Measurements from ENCODE around the gene FHL1.

FHL1 gene

GRCh38 chrX:136182414-136182813 lies 35.1 kb downstream of the FHL1 start:
- no peak overlapping the region for H3K4me3 ChIP-seq (ENCODE audit: control insufficient read depth, low read depth, low read length)
- no peak for DNase-seq (ENCODE audit: low read depth)
- TF ChIP-seq, protein P1, sequence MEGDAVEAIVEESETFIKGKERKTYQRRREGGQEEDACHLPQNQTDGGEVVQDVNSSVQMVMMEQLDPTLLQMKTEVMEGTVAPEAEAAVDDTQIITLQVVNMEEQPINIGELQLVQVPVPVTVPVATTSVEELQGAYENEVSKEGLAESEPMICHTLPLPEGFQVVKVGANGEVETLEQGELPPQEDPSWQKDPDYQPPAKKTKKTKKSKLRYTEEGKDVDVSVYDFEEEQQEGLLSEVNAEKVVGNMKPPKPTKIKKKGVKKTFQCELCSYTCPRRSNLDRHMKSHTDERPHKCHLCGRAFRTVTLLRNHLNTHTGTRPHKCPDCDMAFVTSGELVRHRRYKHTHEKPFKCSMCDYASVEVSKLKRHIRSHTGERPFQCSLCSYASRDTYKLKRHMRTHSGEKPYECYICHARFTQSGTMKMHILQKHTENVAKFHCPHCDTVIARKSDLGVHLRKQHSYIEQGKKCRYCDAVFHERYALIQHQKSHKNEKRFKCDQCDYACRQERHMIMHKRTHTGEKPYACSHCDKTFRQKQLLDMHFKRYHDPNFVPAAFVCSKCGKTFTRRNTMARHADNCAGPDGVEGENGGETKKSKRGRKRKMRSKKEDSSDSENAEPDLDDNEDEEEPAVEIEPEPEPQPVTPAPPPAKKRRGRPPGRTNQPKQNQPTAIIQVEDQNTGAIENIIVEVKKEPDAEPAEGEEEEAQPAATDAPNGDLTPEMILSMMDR (IDR thresholded peaks at IDR 0.05; ENCODE audit: control insufficient read depth, insufficient read depth, low read depth, low read length, missing control alignments), result no peak

- DNase-seq (ENCODE audit: low read depth), result no peak
- H3K4me3 ChIP-seq (ENCODE audit: control insufficient read depth, low read depth, low read length), result no peak overlapping the region
- TF ChIP-seq, protein P1 (IDR thresholded peaks at IDR 0.05; ENCODE audit: control insufficient read depth, insufficient read depth, low read depth, low read length, missing control alignments), result no peak
These were observed 35.8 kb downstream of the FHL1 start for GRCh38 chrX:136183172-136183571.

GRCh38 chrX:136183917-136184316 lies 36.6 kb downstream of the FHL1 start:
- TF ChIP-seq, protein P1 (IDR thresholded peaks at IDR 0.05; ENCODE audit: control insufficient read depth, insufficient read depth, low read depth, low read length, missing control alignments), result no peak
- no peak overlapping the region for H3K4me3 ChIP-seq (ENCODE audit: control insufficient read depth, low read depth, low read length)
- no peak for DNase-seq (ENCODE audit: low read depth)

GRCh38 chrX:136185401-136186022 lies 38.2 kb downstream of the FHL1 start:
- H3K4me3 ChIP-seq (ENCODE audit: control insufficient read depth, low read depth, low read length), result no peak overlapping the region
- TF ChIP-seq, protein P1 (IDR thresholded peaks at IDR 0.05; ENCODE audit: control insufficient read depth, insufficient read depth, low read depth, low read length, missing control alignments), result no peak
- DNase-seq (ENCODE audit: low read depth), result no peak

DNA sequence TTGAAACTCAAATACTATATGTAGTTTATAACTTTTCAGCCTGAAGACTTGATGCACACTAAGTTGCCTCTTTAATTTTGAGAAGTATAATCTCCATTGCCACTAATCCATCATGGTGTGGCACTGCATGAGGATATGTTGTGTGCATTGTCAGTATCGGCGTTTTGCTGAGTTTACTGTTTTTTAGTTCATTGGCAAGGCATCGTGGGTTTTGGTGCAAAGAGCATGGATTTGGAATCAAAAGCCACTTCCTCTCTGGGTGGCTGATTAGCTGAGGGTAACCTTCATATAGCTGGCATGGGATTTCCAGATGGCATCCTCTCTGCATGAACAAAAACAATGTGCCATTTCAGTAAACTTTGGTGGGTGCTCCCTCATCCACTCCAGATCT lies 38.7 kb downstream of the FHL1 start:
- no peak for DNase-seq (ENCODE audit: low read depth)
- H3K4me3 ChIP-seq (ENCODE audit: control insufficient read depth, low read depth, low read length), result no peak overlapping the region
- TF ChIP-seq, protein P1 (IDR thresholded peaks at IDR 0.05; ENCODE audit: control insufficient read depth, insufficient read depth, low read depth, low read length, missing control alignments), result no peak

DNA sequence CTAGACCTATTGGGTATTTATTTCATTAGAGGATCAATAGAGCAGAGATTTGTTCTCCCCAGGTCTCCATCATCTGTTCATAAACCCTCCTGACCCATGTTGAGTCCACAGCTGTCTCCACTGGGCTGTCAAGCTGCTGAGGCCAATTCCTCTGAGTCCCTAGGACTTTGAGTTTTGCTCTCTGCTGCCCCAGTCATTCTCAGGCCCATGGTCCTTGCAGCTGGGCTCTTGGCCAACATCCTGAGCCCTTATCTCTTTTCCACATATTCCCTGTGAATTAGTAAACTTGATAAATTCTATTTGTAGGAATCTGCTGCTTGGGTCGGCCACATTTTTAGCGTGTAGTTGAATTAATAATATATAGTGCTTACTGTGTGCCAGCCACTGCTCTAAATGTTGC lies 41.9 kb downstream of the FHL1 start:
- TF ChIP-seq, protein P1 (IDR thresholded peaks at IDR 0.05; ENCODE audit: control insufficient read depth, insufficient read depth, low read depth, low read length, missing control alignments), result no peak
- no peak overlapping the region for H3K4me3 ChIP-seq (ENCODE audit: control insufficient read depth, low read depth, low read length)
- no peak for DNase-seq (ENCODE audit: low read depth)

Measured in AG09309 (cell line).